UCSD-AML1 (cell line): ENCODE results near the gene GTF2H4.
A peak's percentile ranks its signal among the peaks of the same experiment; 100 is the strongest.
"Not testable (repeated sequence)": the region's sequence is repeated elsewhere in the genome, so short reads cannot be mapped to it uniquely, and the experiment has no call there.

Experiments used
- DNase-seq: peaks from one replicate; lab custom pipeline; 2025; ENCODE audit not compliant: unreplicated experiment; lab: John Stamatoyannopoulos, UW

Gene GTF2H4

DNA sequence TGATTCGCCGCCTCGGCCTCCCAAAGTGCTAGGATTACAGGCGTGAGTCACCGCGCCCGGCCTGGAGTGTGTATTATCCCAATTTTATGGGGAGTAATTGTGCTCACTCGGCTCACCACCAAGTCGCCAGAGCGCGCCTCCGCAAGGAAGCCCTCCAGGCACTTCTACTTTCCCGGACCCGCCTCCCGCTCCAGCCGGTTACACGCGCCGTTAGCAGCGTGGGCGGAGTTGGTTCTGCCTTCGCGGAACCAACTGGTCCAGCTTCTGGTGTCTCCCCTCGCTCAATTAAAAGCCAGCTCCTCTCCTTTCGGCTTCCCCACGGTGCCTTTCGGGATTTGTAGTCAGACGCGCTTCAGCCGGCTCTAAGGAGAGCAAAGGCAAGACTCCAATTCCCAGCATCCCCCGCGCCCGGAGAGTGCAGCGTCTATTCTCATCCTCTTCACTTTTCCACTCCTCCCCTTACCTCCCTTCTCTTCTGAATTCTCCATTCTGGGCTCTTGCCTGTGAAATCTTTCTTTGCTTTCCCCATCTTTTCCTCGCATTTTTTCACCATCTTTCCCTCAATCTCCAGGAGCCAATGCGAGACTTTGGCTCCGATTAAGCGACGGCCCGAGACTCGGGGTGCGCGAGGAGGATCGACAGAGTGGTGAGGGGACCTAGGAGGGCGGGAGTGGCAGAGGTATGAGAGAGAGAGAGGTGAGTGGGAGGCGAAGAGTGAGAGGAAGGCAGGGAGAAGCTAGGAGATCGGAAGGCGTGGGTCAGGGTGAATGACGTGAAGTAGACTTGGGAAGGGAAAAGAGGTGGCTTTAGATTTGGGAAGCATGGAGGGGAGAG is at the start of gene GTF2H4:
Gene GTF2H4 (plus strand): TSS at position 450 of the 834 bp plus-strand sequence.
- DNase-seq, result peak; percentile 95

DNA sequence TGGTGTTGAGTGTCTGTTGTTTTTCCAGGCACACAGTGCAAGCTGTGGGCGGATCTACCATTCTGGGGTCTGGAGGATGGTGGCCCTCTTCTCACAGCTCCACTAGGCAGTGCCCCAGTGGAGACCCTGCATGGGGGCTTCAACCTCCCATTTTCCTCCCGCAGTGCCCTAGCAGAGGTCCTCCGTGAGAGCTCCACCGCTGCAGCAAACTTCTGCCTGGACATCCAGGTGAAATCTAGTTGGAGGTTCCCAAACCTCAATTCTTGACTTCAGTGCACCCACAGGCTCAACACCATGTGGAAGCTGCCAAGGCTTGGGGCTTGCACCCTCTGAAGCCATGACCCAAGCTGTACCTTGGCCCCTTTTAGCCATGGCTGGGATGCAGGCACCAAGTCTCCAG is 48.3 kb upstream of the GTF2H4 start:
- not testable (repeated sequence) for DNase-seq

- DNase-seq, result no peak
Measured at GRCh38 chr6:30861257-30862048, 46.6 kb upstream of the GTF2H4 start.

- no peak for DNase-seq
Measured at GRCh38 chr6:30862156-30862875, 45.7 kb upstream of the GTF2H4 start.

- no peak for DNase-seq
Measured at GRCh38 chr6:30864325-30864724, 43.7 kb upstream of the GTF2H4 start.

DNA sequence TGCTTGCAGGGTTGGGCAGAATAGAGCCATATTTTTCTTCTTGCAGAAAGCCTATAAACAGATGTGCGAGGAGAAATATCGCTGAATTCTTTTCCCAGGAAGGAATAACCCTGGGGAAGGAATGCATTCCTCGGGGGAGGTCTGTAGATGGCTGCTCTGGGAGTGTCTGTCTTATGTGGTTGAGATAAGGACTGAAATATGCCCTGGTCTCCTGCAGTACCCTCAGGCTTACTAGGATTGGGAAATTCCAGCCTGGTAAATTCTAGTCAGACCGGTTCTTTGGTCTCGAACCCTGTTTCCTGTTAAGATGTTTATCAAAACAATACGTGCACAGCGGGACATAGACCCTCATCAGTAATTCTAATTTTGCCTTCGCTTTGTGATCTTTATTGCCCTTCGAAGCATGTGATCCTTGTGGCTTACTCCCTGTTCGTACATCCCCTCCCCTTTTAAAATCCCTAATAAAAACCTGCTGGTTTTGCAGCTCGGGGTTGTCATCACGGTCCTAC is 38.7 kb upstream of the GTF2H4 start:
- DNase-seq, result not testable (repeated sequence)

DNA sequence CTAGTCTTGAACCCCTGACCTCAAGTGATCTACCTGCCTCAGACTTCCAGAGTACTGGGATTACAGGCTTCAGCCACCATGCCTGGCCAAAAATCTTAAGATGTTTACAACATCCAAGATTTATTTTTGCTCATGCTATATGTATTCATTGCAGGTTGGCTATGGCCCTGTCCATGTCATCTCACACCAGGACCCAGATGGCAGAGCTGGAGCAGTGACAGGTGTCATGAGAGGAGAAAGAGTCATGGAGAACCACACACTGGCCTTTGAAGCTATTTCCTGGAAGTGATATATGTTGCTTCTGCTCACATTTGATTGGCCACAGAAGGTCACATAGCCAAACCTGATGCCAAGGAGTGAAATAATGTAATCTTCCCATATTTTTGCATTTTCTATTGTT is 37.5 kb upstream of the GTF2H4 start:
- DNase-seq, result no peak

GRCh38 chr6:30871592-30872183 is 36.3 kb upstream of the GTF2H4 start:
- no peak for DNase-seq

GRCh38 chr6:30873137-30873640 is 34.8 kb upstream of the GTF2H4 start:
- no peak for DNase-seq

- DNase-seq, result not testable (repeated sequence)
Measured at GRCh38 chr6:30873795-30874194, 34.2 kb upstream of the GTF2H4 start.

DNA sequence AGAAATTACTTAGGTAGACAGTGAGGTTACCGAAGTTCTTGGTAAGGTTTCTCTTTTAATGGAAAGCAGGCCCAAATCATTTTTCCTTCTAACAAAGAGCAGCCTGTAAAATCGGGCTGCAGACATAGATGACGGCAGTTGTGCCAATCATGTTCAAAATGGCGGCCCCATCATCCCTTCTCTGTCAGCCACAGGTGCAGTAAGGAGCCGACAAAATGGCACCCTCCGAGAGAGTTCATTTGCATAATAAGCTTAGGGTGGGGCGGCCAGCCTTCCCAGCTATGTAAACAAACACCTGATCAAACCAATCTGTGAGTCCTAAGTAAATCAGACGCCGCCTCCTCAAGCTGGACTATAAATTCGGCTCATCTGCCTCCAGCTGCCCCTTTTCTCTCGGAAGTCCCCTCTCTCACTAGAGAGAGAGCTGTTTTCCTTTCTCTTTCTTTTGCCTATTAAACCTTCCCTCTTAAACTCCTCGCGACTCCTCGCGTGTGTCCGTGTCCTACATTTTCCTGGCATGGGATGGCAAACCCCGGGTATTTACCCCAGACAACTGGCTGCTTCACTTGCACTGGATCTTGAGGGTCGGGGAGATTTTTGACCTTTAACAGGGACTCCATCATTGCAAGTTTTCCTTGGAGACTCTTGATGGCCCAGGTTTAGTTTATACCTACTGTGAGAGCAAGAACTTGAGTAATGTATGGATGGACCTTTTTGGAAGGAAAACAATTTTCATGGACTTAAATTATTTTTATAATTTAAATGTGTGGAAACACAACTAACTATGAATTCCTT is 32.6 kb upstream of the GTF2H4 start:
- no peak for DNase-seq

DNA sequence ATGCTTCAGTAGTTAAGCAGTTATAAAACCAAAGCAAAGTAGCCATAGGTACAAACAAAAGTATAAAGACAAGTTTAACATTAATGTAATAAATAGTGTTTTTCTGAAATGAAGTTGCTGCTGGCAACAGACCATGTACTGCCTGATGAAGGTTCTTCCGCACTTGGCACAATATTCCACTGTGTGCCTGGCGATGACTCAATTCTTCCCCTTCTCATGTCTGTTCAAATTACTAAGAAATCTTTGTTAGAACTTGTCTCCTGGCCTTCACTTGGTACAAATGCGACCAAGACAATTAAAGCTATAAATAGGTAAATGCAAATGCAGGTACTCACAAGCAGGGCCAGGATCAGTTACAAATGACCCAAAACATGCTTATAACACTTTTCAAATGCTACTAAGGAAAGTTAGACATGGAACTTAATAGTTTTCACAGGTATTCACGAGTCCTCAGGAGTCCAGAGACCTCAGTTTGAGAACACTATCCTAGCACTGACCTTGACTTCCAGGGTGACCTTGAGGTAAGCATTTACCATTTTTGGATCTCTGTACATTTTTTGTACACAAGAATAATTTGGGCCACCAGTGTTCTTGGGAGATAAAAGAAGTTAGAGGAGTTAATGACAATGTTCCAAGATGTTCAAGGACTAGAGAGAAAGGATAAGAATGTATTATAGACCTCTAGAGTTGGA is 31.8 kb upstream of the GTF2H4 start:
- no peak for DNase-seq

DNA sequence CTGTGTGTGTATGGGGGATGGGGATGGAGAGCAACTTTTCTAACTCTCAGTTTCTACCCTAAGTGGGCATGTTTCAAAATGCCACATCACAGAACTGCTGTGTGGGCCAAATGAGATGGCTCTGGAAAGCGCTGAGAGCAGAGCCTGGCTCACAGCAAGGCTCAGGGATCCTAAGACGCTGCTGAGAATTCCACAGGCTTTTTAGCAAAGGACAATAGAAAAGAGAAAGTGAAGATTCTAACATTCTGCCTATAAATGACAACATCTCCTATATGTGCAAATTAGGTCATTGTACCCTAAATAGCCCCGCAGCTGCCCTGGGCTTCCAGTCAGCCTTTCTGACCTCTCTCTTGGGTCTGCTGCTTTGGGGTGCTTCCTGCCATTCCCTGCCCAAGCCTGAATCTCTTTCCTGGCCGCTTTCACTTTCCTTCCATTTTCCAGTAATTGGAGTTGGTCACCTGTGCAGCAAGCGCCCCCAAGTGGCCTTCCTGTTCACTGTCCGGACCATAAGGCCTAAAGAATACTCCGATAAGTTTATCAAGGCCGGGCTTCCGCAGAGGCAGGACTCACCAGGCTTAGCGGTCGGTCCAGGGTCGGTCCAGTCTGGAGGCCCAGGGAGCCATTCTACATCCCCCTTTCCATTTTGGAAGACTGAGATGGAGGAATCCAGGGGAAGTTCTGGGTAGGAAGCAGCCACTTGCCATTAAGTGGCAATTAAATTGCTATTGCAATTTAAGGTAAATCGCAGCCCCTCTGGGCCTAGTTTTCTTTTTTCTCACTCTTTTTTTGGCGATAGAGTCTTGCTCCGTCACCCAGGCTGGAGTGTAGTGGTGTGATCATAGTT is 30.4 kb upstream of the GTF2H4 start:
- DNase-seq, result peak; percentile 77

- no peak for DNase-seq
Measured at GRCh38 chr6:30879684-30880427, 28.2 kb upstream of the GTF2H4 start.

DNA sequence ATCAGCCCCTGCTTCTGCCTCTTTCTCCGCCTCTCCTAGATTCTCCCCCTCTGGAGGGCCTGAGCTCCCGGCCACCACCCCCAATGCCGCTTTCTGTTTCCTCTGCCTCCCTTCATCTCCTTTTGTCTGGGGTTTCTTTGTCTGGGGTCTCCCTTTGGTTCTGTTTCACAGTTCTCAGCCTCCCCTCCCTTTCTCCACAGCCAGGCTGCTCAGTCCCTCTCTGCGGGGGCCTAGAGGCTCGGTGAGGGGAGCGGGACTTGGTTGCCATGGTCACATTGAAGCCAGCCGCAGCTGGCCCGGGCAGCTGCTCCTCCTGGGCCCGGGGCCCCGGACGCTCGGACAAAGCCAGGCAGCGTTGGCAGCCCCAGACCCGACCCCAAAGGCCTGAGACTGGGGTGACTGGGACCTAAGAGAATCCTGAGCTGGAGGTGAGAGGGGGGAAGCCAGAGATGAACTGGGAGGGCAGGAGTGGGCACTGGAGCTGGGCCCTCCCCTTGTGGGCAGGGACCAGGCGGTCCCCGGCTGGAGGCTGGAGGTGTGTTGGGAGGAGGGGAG is 27.2 kb upstream of the GTF2H4 start:
- no peak for DNase-seq

- DNase-seq, result no peak
Measured at GRCh38 chr6:30881392-30882203, 26.4 kb upstream of the GTF2H4 start.
